H1 (cell line): ENCODE measurements around the gene MFSD2A. TPM values are rescaled to one million over a fixed set of nuclear protein-coding genes. Genes with fewer than 3 reads are reported as not detected.

Experiments used
- CTCF ChIA-PET: fragments of 300-600 bp; sonication (Branson Sonifier 250); formaldehyde crosslinking; loops from one replicate; lab custom pipeline; 2021; ENCODE audit not compliant: partially characterized antibody; lab: Charles Lee
- POLR2A ChIA-PET: fragments of 300-600 bp; sonication (Branson Sonifier 250); formaldehyde crosslinking; loops from one replicate; lab custom pipeline; 2021; ENCODE audit warnings: inconsistent platforms; ENCODE audit not compliant: partially characterized antibody; lab: Charles Lee
- DNase-seq, 2 experiments: peaks; one replicate each; pipeline versions ENCODE4 v3.0.0 to v3.0.0-alpha.2; 2010 to 2022; ENCODE audit warnings: low spot score in 2 of 2, low read depth in 1 of 2, mixed read lengths in 1 of 2
- FAIRE-seq: peaks from 2 replicates; lab custom pipeline; 2011; peaks lifted over from hg19 to GRCh38; lab: Jason Lieb, UNC
- H2AFZ ChIP-seq: 2 replicates; pipeline ENCODE4 v1.8.1; 2012; ENCODE audit warnings: low read length, inconsistent platforms
- H2AK5ac ChIP-seq: 2 replicates; pipeline ENCODE4 v1.6.1; 2013; ENCODE audit warnings: low read depth, low read length
- H2BK120ac ChIP-seq: replicated peaks from 2 replicates; pipeline ENCODE3; 2013; ENCODE audit warnings: low read depth, low read length, inconsistent platforms
- H2BK12ac ChIP-seq: 2 replicates; pipeline ENCODE4 v1.6.1; 2013; ENCODE audit warnings: low read depth, low read length
- H2BK15ac ChIP-seq: 2 replicates; pipeline ENCODE4 v1.6.1; 2013; ENCODE audit warnings: low read length
- H2BK20ac ChIP-seq: 2 replicates; pipeline ENCODE4 v1.6.1; 2013; ENCODE audit warnings: low read length
- H2BK5ac ChIP-seq: 2 replicates; pipeline ENCODE4 v1.6.1; 2013; ENCODE audit warnings: low read depth, low read length
- H3K14ac ChIP-seq: 2 replicates; pipeline ENCODE4 v1.6.1; 2013; ENCODE audit warnings: inconsistent platforms; ENCODE audit not compliant: insufficient read length
- H3K18ac ChIP-seq: 2 replicates; pipeline ENCODE4 v1.6.1; 2013; ENCODE audit warnings: low read length; ENCODE audit errors: extremely low read depth
- H3K23ac ChIP-seq: 2 replicates; pipeline ENCODE4 v1.6.1; 2013; ENCODE audit warnings: inconsistent platforms; ENCODE audit not compliant: insufficient read length
- H3K23me2 ChIP-seq: 2 replicates; pipeline ENCODE4 v1.6.1; 2013; ENCODE audit warnings: low read depth, low read length
- H3K27ac ChIP-seq: 2 replicates; pipeline ENCODE4 v1.6.1; 2011; ENCODE audit warnings: low read depth, low read length, inconsistent platforms
- H3K27me3 ChIP-seq, 4 experiments: replicated peaks in 1 of 4; 1 replicate in 1 of 4; 2 replicates in 3 of 4; pipeline versions ENCODE4 v1.6.1 to v1.8.1; 2011 to 2013; ENCODE audit warnings: low read length in 3 of 4, mild to moderate bottlenecking in 3 of 4, inconsistent platforms in 2 of 4, mixed read lengths in 2 of 4, moderate library complexity in 1 of 4; ENCODE audit not compliant: control insufficient read depth in 3 of 4, insufficient read depth in 3 of 4; ENCODE audit errors: extremely low read depth in 1 of 4
- H3K36me3 ChIP-seq, 4 experiments: 2 replicates each; pipeline versions ENCODE4 v1.6.1 to v1.8.1; 2011 to 2013; ENCODE audit warnings: mild to moderate bottlenecking in 4 of 4, low read length in 3 of 4, moderate library complexity in 2 of 4, control low read depth in 1 of 4, inconsistent platforms in 1 of 4; ENCODE audit not compliant: insufficient read depth in 4 of 4, control insufficient read depth in 2 of 4
- H3K4ac ChIP-seq: replicated peaks from 2 replicates; pipeline ENCODE3; 2013; ENCODE audit warnings: low read length, low read depth, mixed read lengths, inconsistent platforms; ENCODE audit not compliant: insufficient read length
- H3K4me1 ChIP-seq, 4 experiments: replicated peaks in 1 of 4; 1 replicate in 1 of 4; 2 replicates in 3 of 4; pipeline versions ENCODE4 v1.6.1 to v1.8.1; 2011 to 2013; ENCODE audit warnings: low read length in 3 of 4, inconsistent platforms in 2 of 4, mixed read lengths in 1 of 4; ENCODE audit not compliant: insufficient read depth in 4 of 4, control insufficient read depth in 3 of 4
- H3K4me2 ChIP-seq, 2 experiments: 2 replicates each; pipeline versions ENCODE4 v1.6.1 to v1.8.1; 2011 to 2013; ENCODE audit warnings: low read depth in 2 of 2, low read length in 2 of 2, control low read depth in 1 of 2, inconsistent platforms in 1 of 2, mild to moderate bottlenecking in 1 of 2; ENCODE audit not compliant: insufficient read depth in 1 of 2
- H3K4me3 ChIP-seq, 4 experiments: fragments of 200-600, 300-600 bp in 1 of 4; sonication (generic), shearing (Covaris generic), sonication (Bioruptor Twin) in 1 of 4; 2 replicates each; pipeline versions ENCODE4 v1.5.1 to v1.8.1; 2011 to 2016; ENCODE audit warnings: low read length in 4 of 4, low read depth in 3 of 4, control low read depth in 2 of 4, inconsistent platforms in 2 of 4, mild to moderate bottlenecking in 2 of 4, mixed read lengths in 1 of 4, moderate library complexity in 1 of 4; ENCODE audit not compliant: insufficient read depth in 2 of 4; ENCODE audit errors: extremely low read depth in 1 of 4
- H3K56ac ChIP-seq: replicated peaks from 2 replicates; pipeline ENCODE3; 2013; ENCODE audit warnings: low read depth, mild to moderate bottlenecking, mixed read lengths, low read length, inconsistent platforms; ENCODE audit not compliant: insufficient read length
- H3K79me1 ChIP-seq: 2 replicates; pipeline ENCODE4 v1.6.1; 2013; ENCODE audit warnings: low read depth, low read length, control low read depth
- H3K79me2 ChIP-seq, 2 experiments: 2 replicates each; pipeline versions ENCODE4 v1.6.1 to v1.8.1; 2012 to 2013; ENCODE audit warnings: low read length in 2 of 2, mild to moderate bottlenecking in 2 of 2, inconsistent platforms in 1 of 2; ENCODE audit not compliant: insufficient read depth in 2 of 2, control insufficient read depth in 1 of 2
- H3K9ac ChIP-seq, 4 experiments: replicated peaks in 1 of 4; 1 replicate in 1 of 4; 2 replicates in 3 of 4; pipeline versions ENCODE4 v1.6.1 to v1.8.1; 2011 to 2013; ENCODE audit warnings: low read depth in 3 of 4, low read length in 3 of 4, control low read depth in 2 of 4, mild to moderate bottlenecking in 2 of 4, moderate library complexity in 2 of 4, inconsistent platforms in 1 of 4; ENCODE audit errors: extremely low read depth in 1 of 4
- H3K9me3 ChIP-seq, 2 experiments: 2 replicates each; pipeline versions ENCODE4 v1.6.1 to v1.8.1; 2012 to 2013; ENCODE audit warnings: mild to moderate bottlenecking in 2 of 2, moderate library complexity in 2 of 2, control low read depth in 1 of 2, inconsistent platforms in 1 of 2, low read depth in 1 of 2, low read length in 1 of 2, mixed read lengths in 1 of 2; ENCODE audit not compliant: insufficient read depth in 2 of 2
- H4K20me1 ChIP-seq, 2 experiments: replicated peaks in 1 of 2; 2 replicates each; pipeline versions ENCODE3 to v1.8.1; 2011 to 2013; ENCODE audit warnings: inconsistent platforms in 2 of 2, low read length in 2 of 2, mild to moderate bottlenecking in 1 of 2; ENCODE audit not compliant: insufficient read depth in 2 of 2, control insufficient read depth in 1 of 2
- H4K5ac ChIP-seq: 2 replicates; pipeline ENCODE4 v1.6.1; 2013; ENCODE audit warnings: low read length, low read depth, mixed read lengths, inconsistent platforms; ENCODE audit not compliant: insufficient read length
- H4K8ac ChIP-seq: 2 replicates; pipeline ENCODE4 v1.8.0; 2013; ENCODE audit warnings: mild to moderate bottlenecking, moderate library complexity, low read length, inconsistent platforms; ENCODE audit not compliant: insufficient read depth; ENCODE audit errors: extremely low read depth
- H4K91ac ChIP-seq: replicated peaks from 2 replicates; pipeline ENCODE3; 2013; ENCODE audit warnings: low read length, mixed read lengths, inconsistent platforms; ENCODE audit not compliant: insufficient read length
- CBX8 ChIP-seq: fragments of 300-800, 300-1000 bp; sonication (generic); IDR thresholded peaks from 2 replicates; pipeline ENCODE4 v1.7.1; 2016; ENCODE audit warnings: low read depth, low read length, borderline replicate concordance
- POU5F1 ChIP-seq: IDR thresholded peaks from 2 replicates; pipeline ENCODE4 v1.6.1; 2011; ENCODE audit warnings: low read depth, mild to moderate bottlenecking, low read length, moderate library complexity
- SIN3A ChIP-seq, 2 experiments: IDR thresholded peaks in 1 of 2; conservative IDR thresholded peaks in 1 of 2; 2 replicates each; pipeline ENCODE4 v1.6.1; 2011 to 2012; ENCODE audit warnings: low read length in 2 of 2, improper control_type of control experiment in 1 of 2, low read depth in 1 of 2, mild to moderate bottlenecking in 1 of 2
- SIX5 ChIP-seq: IDR thresholded peaks from 2 replicates; pipeline ENCODE4 v1.6.1; 2011; ENCODE audit warnings: mild to moderate bottlenecking, low read depth, low read length
- WGBS, 2 experiments: shearing (Covaris generic) in 1 of 2; methylation state at CpG; one replicate each; pipeline versions ENCODE4 v1.1.6 to v1.1.7; 2013 to 2015; ENCODE audit warnings: low lambda C conversion rate in 2 of 2, mixed read lengths in 2 of 2, inconsistent platforms in 1 of 2, low coverage in 1 of 2, missing lambda C conversion rate in 1 of 2; ENCODE audit not compliant: insufficient replicate concordance in 2 of 2, insufficient coverage in 1 of 2, insufficient read length in 1 of 2; ENCODE audit errors: extremely low coverage in 1 of 2, missing lambda C conversion rate in 1 of 2; 5-methylcytosine and 5-hydroxymethylcytosine counted together
- polyA plus RNA-seq, 7 experiments: library from polyadenylated mRNA; depleted of rRNA in 3 of 7; stranded (reverse) in 5 of 7; unstranded in 2 of 7; fragments of >200 nt in 5 of 7; fragments of 200-250 nt in 2 of 7; gene quantifications; 1 replicate in 5 of 7; 2 replicates in 1 of 7; 4 replicates in 1 of 7; pipeline versions ENCODE4 v1.2.1 to v1.2.3, GENCODE V29; 2011 to 2013; ENCODE audit warnings: missing spikeins in 2 of 7, mixed read lengths in 2 of 7
- total RNA-seq: library from RNA; stranded (reverse); fragmentation: NEBNext Ultra II Directional; extraction: Animal tissue kit (Norgen Biotek cat#: 25700); gene quantifications from 2 replicates; pipeline ENCODE4 v1.2.1, GENCODE V29; 2021
- TF ChIP-seq, protein P1 (sequence below): IDR thresholded peaks from 2 replicates; pipeline ENCODE4 v1.6.1; 2011; ENCODE audit warnings: low read depth, mild to moderate bottlenecking, low read length; ENCODE audit not compliant: insufficient read depth

MFSD2A gene
- total and polyA plus RNA-seq, 2 of the 8 experiments (the other 6 are each of a cell fraction or from before 2014, with no cell fraction given): 18.3 to 25.9 TPM

DNA sequence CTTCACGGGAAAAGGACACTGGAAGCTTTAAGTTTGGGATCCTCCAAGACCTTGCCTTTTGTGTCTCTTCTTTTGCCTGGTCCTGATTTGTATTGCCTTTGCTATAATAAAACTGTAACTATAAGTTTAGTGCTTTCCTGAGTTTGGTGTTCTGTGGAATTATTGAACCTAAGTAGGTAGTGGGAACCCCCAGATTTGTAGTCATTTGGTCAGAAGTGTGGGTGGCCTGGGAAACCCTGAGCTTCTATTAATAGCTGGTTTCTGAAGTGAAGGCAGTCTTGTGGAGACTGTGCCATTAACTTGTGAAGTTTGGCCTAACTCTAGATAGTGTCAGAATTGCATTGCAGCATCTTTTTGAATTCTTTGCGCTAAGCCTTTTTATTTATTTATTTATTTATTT, 46.4 kb upstream of the MFSD2A start:
- DNase-seq (no peak), FAIRE-seq (no peak)
- Histone ChIP-seq H3K4me1 (no peaks in the 10 kb centered on the region), H3K56ac (no peak overlapping the region), H2AK5ac (no peak overlapping the region), H3K79me1 (no peaks in the 10 kb centered on the region), H4K91ac (no peak overlapping the region), H2BK15ac (no peak overlapping the region), H3K9me3 (peaks cover 9 to 12% of the 10 kb centered on the region in 2 experiments; a peak in 3 of 4 replicates), H3K4me3 (no peak overlapping the region), H3K9ac (no peak overlapping the region), H2BK5ac (no peak overlapping the region), H2AFZ (no peak overlapping the region), H4K20me1 (no peaks in the 10 kb centered on the region), H3K23me2 (no peaks in the 10 kb centered on the region), H3K27me3 (peaks cover 0 to 5% (median under 1%) of the 10 kb centered on the region in 4 experiments; a peak in 3 of 7 replicates), H4K5ac (no peak overlapping the region), H2BK120ac (no peak overlapping the region), H3K27ac (no peak overlapping the region), H3K36me3 (no peaks in the 10 kb centered on the region), H2BK20ac (no peak overlapping the region), H3K18ac (no peak overlapping the region), H3K4ac (no peak overlapping the region), H2BK12ac (no peak overlapping the region), H3K23ac (no peak overlapping the region), H4K8ac (no peak overlapping the region), H3K14ac (no peak overlapping the region), H3K79me2 (no peaks in the 10 kb centered on the region), H3K4me2 (no peak overlapping the region)
- CTCF ChIA-PET: interaction anchor here (0.9 to 17.0 kb wide), 6 partner anchors 11 to 123 kb away, joined by 3 to 184 read pairs (median 6); no protein-coding TSS in a partner anchor
- no peak for TF ChIP-seq SIN3A (conservative IDR thresholded peaks at IDR 0.05 in 1 of 2, IDR thresholded peaks at IDR 0.05 in 1 of 2; ENCODE audit: low read depth in 1 of 2, low read length in 2 of 2)
- TF ChIP-seq CBX8: no peak
- TF ChIP-seq POU5F1: no peak
- TF ChIP-seq, protein P1, sequence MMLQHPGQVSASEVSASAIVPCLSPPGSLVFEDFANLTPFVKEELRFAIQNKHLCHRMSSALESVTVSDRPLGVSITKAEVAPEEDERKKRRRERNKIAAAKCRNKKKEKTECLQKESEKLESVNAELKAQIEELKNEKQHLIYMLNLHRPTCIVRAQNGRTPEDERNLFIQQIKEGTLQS: no peak
- TF ChIP-seq SIX5: no peak
- 82% methylated on average over 2 of the region's 2 CpGs; no CpG with 5 or more reads in 1 of the 2 experiments for WGBS, 2 experiments
- POLR2A ChIA-PET: interaction anchor here (0.9 to 2.3 kb wide), 2 partner anchors 15 to 48 kb away, joined by 3 to 7 read pairs; no protein-coding TSS in a partner anchor
